Muscle of leg (tissue), 11 donors: ENCODE data around the gene MYL11. TPM values are rescaled to one million over a fixed set of nuclear protein-coding genes. Genes with fewer than 3 reads are reported as not detected.
A peak's percentile ranks its signal among the peaks of the same experiment; 100 is the strongest.
"Not testable (repeated sequence)": the region's sequence is repeated elsewhere in the genome, so short reads cannot be mapped to it uniquely, and the experiment has no call there.

Source experiments
- DNase-seq: peaks from one replicate; pipeline ENCODE4 v3.0.0; 2013
- H3K27ac ChIP-seq: one replicate; pipeline ENCODE4 v1.5.1; 2013; ENCODE audit warnings: mild to moderate bottlenecking, low read length, control low read depth
- H3K27me3 ChIP-seq: one replicate; pipeline ENCODE4 v1.6.1; 2013; ENCODE audit warnings: low read length; ENCODE audit not compliant: control insufficient read depth, insufficient read depth
- H3K36me3 ChIP-seq: one replicate; pipeline ENCODE4 v1.6.1; 2013; ENCODE audit warnings: low read length; ENCODE audit not compliant: control insufficient read depth, insufficient read depth
- H3K4me1 ChIP-seq: one replicate; pipeline ENCODE4 v1.6.1; 2013; ENCODE audit warnings: low read length; ENCODE audit not compliant: control insufficient read depth, insufficient read depth
- H3K4me3 ChIP-seq: one replicate; pipeline ENCODE4 v1.5.1; 2013; ENCODE audit warnings: low read length, control low read depth
- H3K9me3 ChIP-seq: replicated peaks from 2 replicates; pipeline ENCODE4 v1.6.1; 2013; ENCODE audit warnings: low read depth, low read length; ENCODE audit not compliant: control insufficient read depth
- WGBS: methylation state at CpG from one replicate; pipeline ENCODE4 v1.1.5; 2013; ENCODE audit warnings: missing lambda C conversion rate; ENCODE audit not compliant: insufficient coverage; 5-methylcytosine and 5-hydroxymethylcytosine counted together
- polyA plus RNA-seq, 8 donors: library from polyadenylated mRNA; unstranded; fragments of 120-200 nt; gene quantifications; one replicate each; pipeline versions ENCODE4 v1.2.1 to v1.2.3, GENCODE V29; 2013; ENCODE audit warnings: inconsistent platforms in 1 of 8, low replicate concordance in 1 of 8; ENCODE audit not compliant: insufficient read length in 8 of 8, insufficient read depth in 1 of 8
- total RNA-seq: library from RNA; stranded (reverse); fragments of 120-200 nt; gene quantifications from one replicate; pipeline ENCODE4 v1.2.4, GENCODE V29; 2013

Gene MYL11
- total and polyA plus RNA-seq, 9 donors, result 4,424 to 10,279 (median 7,940) TPM

DNA sequence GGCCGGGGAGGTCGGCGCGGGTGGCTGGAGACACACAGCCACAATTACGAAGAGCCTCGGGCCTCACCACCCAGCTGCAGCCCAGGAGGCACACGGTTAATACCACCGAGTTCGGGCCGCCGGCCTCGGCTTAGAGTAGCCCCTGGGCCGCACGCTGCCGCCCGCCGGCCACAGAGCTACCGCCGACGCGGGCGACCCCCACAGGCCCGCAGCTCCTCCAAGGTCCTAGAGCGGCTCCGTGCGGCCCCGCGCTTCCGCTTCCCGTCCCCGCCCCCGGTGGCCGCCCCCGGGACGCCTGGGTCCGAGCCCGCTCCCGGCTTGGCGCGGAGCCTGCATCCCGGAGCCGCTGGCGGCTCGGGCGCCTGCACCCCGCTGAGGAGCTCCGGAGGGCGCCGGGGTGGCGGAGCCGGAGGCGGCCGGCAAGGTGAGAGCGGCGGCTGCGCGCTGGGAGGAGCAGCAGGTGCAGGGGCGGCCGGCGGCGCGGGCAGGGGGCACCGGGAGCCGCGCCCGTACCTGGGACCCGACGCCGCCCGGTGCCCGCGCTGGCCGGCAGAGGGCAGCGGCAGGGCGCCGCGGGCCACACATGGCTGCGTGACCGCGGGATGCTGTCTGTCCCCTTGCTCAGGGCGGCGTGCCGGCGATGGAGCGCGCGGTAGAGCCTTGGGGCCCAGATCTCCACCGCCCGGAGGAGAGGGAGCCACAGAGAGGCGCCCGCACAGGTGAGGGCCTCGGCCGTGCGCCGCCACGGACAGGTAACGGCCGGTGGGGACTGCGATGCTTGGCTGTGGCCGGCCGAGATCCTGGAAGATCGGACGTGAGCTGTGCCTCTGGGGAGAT, 20.8 kb downstream of the MYL11 start, which contains the start of gene ZNF48:
ZNF48 (plus strand) TSS at position 266 of the 837 bp plus-strand sequence; CDS start at position 641, 375 bp downstream.
- Histone ChIP-seq H3K4me3 (peak within 1 kb of the TSS; percentile 77), H3K27ac (peak within 1 kb of the TSS; percentile 95), H3K4me1 (peaks cover 25% of the 10 kb centered on the region), H3K36me3 (peaks cover 18% of the 10 kb centered on the region), H3K9me3 (no peaks in the 10 kb centered on the region), H3K27me3 (no peaks in the 10 kb centered on the region)
- peak; percentile 98 for DNase-seq
- under 1% methylated on average over 91 of the region's 103 CpGs for WGBS

DNA sequence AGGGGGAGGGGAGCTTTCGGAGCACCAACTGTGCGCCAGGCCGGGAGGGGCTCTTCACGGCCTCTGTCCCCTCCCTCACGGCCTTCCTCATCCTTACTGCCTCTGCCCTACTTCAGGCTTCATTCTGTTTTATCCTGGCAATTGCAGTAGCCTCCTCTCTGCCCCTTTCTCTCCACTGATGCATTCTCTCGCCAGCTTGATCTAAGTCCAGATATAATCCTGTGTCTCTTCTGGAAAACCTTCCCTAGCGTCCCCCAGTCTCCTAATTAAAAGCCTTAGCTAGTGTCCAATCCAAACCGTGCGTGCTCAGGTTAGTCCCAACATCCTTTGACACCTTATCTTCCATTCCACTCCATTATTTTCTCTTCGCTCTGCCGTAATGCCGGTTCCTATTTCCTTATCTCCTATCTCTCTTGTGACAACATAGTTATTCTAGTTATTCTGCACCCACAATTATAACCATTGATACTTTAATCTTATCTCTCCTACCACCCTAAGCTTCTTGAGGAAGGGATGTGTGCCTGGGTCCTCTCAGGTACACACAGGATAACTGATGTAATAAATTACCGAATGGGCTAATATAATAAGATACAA, 21.5 kb downstream of the MYL11 start:
- no peaks in the 10 kb centered on the region for H3K27me3 ChIP-seq
- peak overlapping the region; percentile 70 for H3K4me3 ChIP-seq
- no peaks in the 10 kb centered on the region for H3K9me3 ChIP-seq
- H3K4me1 ChIP-seq, result peaks cover 26% of the 10 kb centered on the region
- 15% methylated on average over 10 of the region's 13 CpGs for WGBS
- DNase-seq, result no peak
- H3K36me3 ChIP-seq, result peaks cover 18% of the 10 kb centered on the region
- peak overlapping the region; percentile 69 for H3K27ac ChIP-seq

- no CpG with 5 or more reads among the region's 4 CpGs for WGBS
- not testable (repeated sequence) for H3K27me3 ChIP-seq, H3K9me3 ChIP-seq, H3K27ac ChIP-seq, H3K4me3 ChIP-seq, DNase-seq
- H3K36me3 ChIP-seq, result peaks cover 18% of the 10 kb centered on the region
- H3K4me1 ChIP-seq, result peaks cover 29% of the 10 kb centered on the region
Measured at GRCh38 chr16:30396627-30397026, 22.0 kb downstream of the MYL11 start.

DNA sequence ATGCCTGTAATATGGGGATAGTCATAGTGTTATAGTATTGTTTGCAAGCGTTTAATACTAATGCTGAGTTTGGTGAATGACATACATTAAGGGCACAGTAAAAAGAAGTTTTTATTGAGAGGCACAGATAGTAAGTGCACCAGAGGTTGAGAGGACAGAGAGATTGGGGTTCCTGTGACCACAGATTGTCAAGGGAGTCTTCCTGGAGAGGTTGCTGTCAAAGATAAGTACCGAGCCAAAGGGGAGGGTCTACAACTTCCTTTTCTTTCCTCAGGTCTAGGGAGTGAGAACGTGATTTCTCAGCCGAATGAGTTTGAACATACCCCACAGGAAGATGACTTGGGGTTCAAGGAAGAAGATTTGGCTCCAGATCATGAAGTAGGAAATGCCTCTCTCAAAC, 22.5 kb downstream of the MYL11 start:
- peaks cover 29% of the 10 kb centered on the region for H3K4me1 ChIP-seq
- H3K4me3 ChIP-seq, result no peak overlapping the region
- peaks cover 18% of the 10 kb centered on the region for H3K36me3 ChIP-seq
- H3K27me3 ChIP-seq, result no peaks in the 10 kb centered on the region
- H3K9me3 ChIP-seq, result no peaks in the 10 kb centered on the region
- H3K27ac ChIP-seq, result no peak overlapping the region
- no peak for DNase-seq
- WGBS, result 73% methylated on average over 3 of the region's 4 CpGs

GRCh38 chr16:30397776-30398660, 23.4 kb downstream of the MYL11 start:
- no peak overlapping the region for H3K4me3 ChIP-seq
- no peaks in the 10 kb centered on the region for H3K9me3 ChIP-seq
- peak; percentile 5 for DNase-seq
- no peak overlapping the region for H3K27ac ChIP-seq
- peaks cover 29% of the 10 kb centered on the region for H3K4me1 ChIP-seq
- H3K27me3 ChIP-seq, result no peaks in the 10 kb centered on the region
- H3K36me3 ChIP-seq, result peaks cover 18% of the 10 kb centered on the region
- 95% methylated on average over 37 of the region's 42 CpGs for WGBS

DNA sequence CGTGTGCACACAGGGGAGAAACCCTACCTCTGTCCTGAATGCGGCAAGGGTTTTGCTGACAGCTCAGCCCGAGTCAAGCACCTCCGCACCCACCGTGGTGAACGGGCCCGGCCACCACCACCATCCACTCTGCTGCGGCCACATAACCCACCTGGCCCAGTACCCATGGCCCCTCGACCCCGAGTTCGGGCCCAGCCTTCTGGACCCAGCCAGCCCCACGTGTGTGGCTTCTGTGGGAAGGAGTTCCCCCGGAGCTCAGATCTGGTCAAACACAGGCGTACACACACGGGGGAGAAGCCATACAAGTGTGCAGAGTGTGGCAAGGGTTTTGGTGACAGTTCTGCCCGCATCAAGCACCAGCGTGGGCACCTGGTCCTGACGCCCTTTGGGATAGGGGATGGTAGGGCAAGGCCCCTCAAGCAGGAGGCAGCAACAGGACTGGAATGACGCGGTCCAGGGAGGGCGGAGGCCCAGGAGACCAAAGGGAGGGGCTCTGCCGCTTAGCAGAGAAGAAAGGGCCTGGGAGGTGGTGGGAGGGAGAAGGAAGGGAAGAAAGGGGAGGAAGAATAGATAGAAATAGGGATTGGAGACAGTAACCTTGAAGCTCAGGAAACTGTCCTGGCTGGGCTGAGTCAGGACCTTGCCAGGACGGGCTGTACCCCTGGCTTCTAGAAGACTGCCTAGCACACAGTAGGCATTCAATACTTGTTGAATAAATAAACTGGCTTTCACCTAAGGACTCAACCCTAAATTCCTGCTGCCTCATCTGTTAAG, 24.2 kb downstream of the MYL11 start:
- H3K27ac ChIP-seq, result peak overlapping the region; percentile 99
- peak; percentile 9 for DNase-seq
- H3K36me3 ChIP-seq, result peaks cover 18% of the 10 kb centered on the region
- H3K4me3 ChIP-seq, result no peak overlapping the region
- no peaks in the 10 kb centered on the region for H3K27me3 ChIP-seq
- WGBS, result 71% methylated on average over 15 of the region's 23 CpGs
- no peaks in the 10 kb centered on the region for H3K9me3 ChIP-seq
- H3K4me1 ChIP-seq, result peaks cover 25% of the 10 kb centered on the region

DNA sequence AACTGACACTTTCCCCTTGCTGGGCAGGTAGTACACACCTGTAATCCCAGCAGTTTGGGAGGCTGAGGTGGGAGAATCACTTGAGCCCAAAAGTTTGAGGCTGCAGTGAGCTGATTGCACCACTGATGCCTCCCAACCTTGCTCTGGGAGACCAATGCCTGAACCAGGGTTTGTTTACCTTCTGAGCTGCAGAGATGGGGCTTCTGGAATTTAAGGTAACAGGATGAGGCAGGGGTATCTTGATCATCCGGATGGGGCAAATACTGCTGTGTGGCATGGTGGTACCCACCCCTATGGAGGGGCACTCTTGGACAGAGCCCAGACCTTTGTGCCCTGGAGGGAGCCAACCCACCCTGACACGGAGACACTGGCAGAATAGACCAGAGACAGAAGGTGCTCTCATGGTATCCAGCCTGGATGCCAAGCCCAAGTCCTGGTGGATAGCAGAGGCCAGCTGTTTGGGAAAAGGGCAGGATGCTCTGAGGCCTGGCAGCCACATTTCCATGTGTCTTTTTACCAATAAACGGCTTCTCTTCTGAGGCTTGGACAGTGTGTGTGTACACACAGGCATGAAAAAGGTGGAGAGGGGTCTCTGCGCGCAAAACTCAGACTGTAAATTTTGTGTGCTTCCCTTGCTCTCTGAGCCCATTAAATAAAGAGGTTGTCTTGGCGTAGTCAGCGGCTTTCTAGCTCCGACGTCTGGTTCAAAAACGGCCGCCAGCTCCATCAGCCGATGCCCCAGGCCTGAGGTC, 25.0 kb downstream of the MYL11 start:
- WGBS, result 0% methylated on average over 8 of the region's 12 CpGs
- H3K36me3 ChIP-seq, result peaks cover 18% of the 10 kb centered on the region
- peaks cover 19% of the 10 kb centered on the region for H3K4me1 ChIP-seq
- H3K4me3 ChIP-seq, result peak overlapping the region; percentile 76
- DNase-seq, result no peak
- no peaks in the 10 kb centered on the region for H3K27me3 ChIP-seq
- no peaks in the 10 kb centered on the region for H3K9me3 ChIP-seq
- H3K27ac ChIP-seq, result peak overlapping the region; percentile 99

DNA sequence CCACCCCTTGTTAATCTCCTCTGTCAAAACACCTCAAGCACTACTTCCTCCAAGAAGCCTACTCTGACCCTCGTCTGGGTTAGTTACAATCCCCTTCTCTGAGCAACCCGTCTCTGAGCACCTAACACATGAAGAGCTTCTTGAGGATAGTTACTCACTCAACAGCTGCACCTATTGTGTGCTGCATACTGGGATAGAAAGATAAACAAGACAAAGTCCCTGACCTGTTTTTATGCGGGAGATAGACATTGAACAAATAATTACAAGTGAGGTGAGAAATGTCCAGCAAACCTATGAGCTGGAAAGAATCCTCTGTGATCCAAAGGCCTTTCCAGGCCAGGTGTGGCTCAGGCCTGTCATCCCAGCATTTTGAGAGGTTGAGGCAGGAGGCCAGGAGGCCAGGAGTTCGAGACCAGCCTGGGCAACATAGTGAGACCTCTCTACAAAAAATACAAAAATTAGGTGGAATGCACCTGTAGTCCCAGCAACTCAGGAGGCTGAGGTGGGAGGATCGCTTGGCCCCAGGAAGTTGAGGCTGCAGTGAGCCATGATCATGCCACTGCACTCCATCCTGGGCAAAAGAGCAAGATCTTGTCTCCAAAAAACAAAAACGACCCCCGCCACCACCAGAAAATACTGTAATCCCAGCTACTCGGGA, 27.3 kb downstream of the MYL11 start:
- no peak overlapping the region for H3K4me3 ChIP-seq
- no peaks in the 10 kb centered on the region for H3K9me3 ChIP-seq
- no peak overlapping the region for H3K27ac ChIP-seq
- no peaks in the 10 kb centered on the region for H3K27me3 ChIP-seq
- WGBS, result 96% methylated on average over 4 of the region's 8 CpGs
- DNase-seq, result peak; percentile 3
- H3K36me3 ChIP-seq, result peaks cover 18% of the 10 kb centered on the region
- peaks cover 17% of the 10 kb centered on the region for H3K4me1 ChIP-seq

DNA sequence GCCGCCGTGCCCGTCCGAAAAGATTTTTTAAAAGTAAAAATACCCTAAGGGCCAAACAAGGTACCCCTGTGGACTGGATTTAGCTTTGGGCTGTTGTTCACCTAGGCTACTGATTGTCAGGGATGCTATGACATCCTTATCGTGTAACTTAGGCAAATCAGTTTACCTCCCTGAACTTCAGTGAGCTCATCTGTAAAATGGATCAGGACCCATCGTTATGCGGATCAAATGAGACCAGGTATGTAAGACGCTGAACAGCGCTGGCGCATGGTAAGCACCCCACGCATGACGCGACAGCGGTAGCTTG, 32.1 kb downstream of the MYL11 start:
- Histone ChIP-seq H3K4me3 (peak overlapping the region; percentile 72), H3K4me1 (peaks cover 21% of the 10 kb centered on the region), H3K9me3 (no peaks in the 10 kb centered on the region), H3K27me3 (no peaks in the 10 kb centered on the region), H3K36me3 (peaks cover 20% of the 10 kb centered on the region), H3K27ac (peak overlapping the region; percentile 89)
- 19% methylated on average over 14 of the region's 14 CpGs for WGBS
- no peak for DNase-seq
